AG04450 (cell line): Measurements from ENCODE around the gene KCNAB2. TPM values are rescaled to one million over a fixed set of nuclear protein-coding genes. Genes with fewer than 3 reads are reported as not detected.

Source experiments
- CTCF ChIA-PET: fragments of 300-600, 350-600 bp; formaldehyde crosslinking; extraction: SDS; loops from one replicate; lab custom pipeline; 2022; ENCODE audit warnings: antibody characterized with exemption, inconsistent platforms; lab: Charles Lee
- POLR2A ChIA-PET: fragments of 350-600 bp; formaldehyde crosslinking; extraction: SDS; loops from one replicate; lab custom pipeline; 2021; ENCODE audit warnings: antibody characterized with exemption, inconsistent platforms; lab: Yijun Ruan, JAX
- DNase-seq: peaks from one replicate; pipeline ENCODE4 v3.0.0-alpha.2; 2011; ENCODE audit warnings: low read depth, low spot score
- H3K27ac ChIP-seq: one replicate; pipeline ENCODE4 v1.5.1; 2012; ENCODE audit warnings: low read depth, low read length, control low read depth
- H3K27me3 ChIP-seq: one replicate; pipeline ENCODE4 v1.6.0; 2012; ENCODE audit warnings: low read length; ENCODE audit not compliant: control insufficient read depth, insufficient read depth
- H3K4me3 ChIP-seq: 2 replicates; pipeline ENCODE4 v1.5.1; 2011; ENCODE audit warnings: mild to moderate bottlenecking, low read depth, low read length, control low read depth
- H3K9me3 ChIP-seq: 2 replicates; pipeline ENCODE4 v1.5.1; 2012; ENCODE audit warnings: low read length; ENCODE audit not compliant: control insufficient read depth, insufficient read depth
- CTCF ChIP-seq: IDR thresholded peaks from 2 replicates; pipeline ENCODE4 v1.5.1; 2011; ENCODE audit warnings: low read depth, low read length, control low read depth, inconsistent platforms
- polyA plus RNA-seq: library from polyadenylated mRNA; depleted of rRNA; stranded (reverse); fragments of >200 nt; gene quantifications from 2 replicates; pipeline ENCODE4 v1.2.3, GENCODE V29; 2011

KCNAB2 gene
- polyA plus RNA-seq, 1 experiment = 3.1 TPM

GRCh38 chr1:6083801-6084446 is 38.2 kb downstream of the KCNAB2 start:
- peaks cover 58% of the 10 kb centered on the region for H3K27me3 ChIP-seq
- POLR2A ChIA-PET = no interaction called here
- H3K4me3 ChIP-seq = no peak overlapping the region
- TF ChIP-seq CTCF = no peak
- CTCF ChIA-PET = interaction anchor here (0.6 to 0.8 kb wide), 3 partner anchors 99 to 233 kb away, joined by 3 to 4 read pairs (median 3); no protein-coding TSS in a partner anchor
- no peaks in the 10 kb centered on the region; the same call in 1 of the 2 replicates for H3K9me3 ChIP-seq
- no peak for DNase-seq
- H3K27ac ChIP-seq = no peak overlapping the region

- Histone ChIP-seq H3K9me3 (no peaks in the 10 kb centered on the region; the same call in 1 of the 2 replicates), H3K27me3 (peaks cover 54% of the 10 kb centered on the region), H3K27ac (no peak overlapping the region), H3K4me3 (no peak overlapping the region)
- ChIA-PET POLR2A (no interaction called here), CTCF (interaction anchor here (0.6 to 1.1 kb wide), 2 partner anchors 120 to 232 kb away, joined by 4 to 5 read pairs; no protein-coding TSS in a partner anchor)
- DNase-seq = no peak
- TF ChIP-seq CTCF = no peak
Measured at GRCh38 chr1:6084781-6085495, 39.2 kb downstream of the KCNAB2 start.

DNA sequence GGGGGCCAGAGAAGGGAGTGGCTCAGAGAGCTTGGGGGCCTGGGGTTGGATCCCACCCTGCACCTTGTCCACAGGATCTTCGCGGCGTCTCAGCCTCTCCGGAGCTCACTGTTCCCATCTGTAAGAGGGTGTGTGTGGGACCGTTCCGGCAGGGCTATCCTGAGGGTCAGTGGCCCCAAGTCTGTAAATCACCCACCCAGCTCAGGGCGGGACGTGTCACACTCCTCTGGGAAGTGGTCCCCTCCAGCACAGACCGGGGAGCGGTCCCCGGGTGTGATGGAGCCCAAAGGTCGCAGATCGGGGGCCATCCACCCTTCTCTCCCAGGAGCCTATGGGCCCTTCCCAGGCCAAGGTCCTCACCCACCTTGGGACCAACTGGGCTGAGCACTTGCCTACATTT is 40.0 kb downstream of the KCNAB2 start:
- no peak for TF ChIP-seq CTCF
- no peak for DNase-seq
- CTCF ChIA-PET = interaction anchor here (1.1 kb wide), 1 partner anchor 119 kb away, joined by 5 read pairs; no protein-coding TSS in a partner anchor
- no peaks in the 10 kb centered on the region; the same call in 1 of the 2 replicates for H3K9me3 ChIP-seq
- peaks cover 52% of the 10 kb centered on the region for H3K27me3 ChIP-seq
- H3K4me3 ChIP-seq = no peak overlapping the region
- POLR2A ChIA-PET = no interaction called here
- H3K27ac ChIP-seq = no peak overlapping the region

- no peak for TF ChIP-seq CTCF
- ChIA-PET CTCF (no interaction called here), POLR2A (interaction anchor here (0.7 kb wide), 1 partner anchor 152 kb away, joined by 8 read pairs; no protein-coding TSS in a partner anchor)
Measured at GRCh38 chr1:6086358-6086757, 40.7 kb downstream of the KCNAB2 start.

More at GRCh38 chr1:6086358-6086757, 40.7 kb downstream of the KCNAB2 start:
- no peak for DNase-seq
- Histone ChIP-seq H3K9me3 (no peaks in the 10 kb centered on the region; the same call in 1 of the 2 replicates), H3K27me3 (peaks cover 46% of the 10 kb centered on the region), H3K4me3 (no peak overlapping the region), H3K27ac (no peak overlapping the region)
